Subcutaneous preadipocyte (primary cell): ENCODE measurements around the gene IPMK. TPM values are rescaled to one million over a fixed set of nuclear protein-coding genes. Genes with fewer than 3 reads are reported as not detected.

ENCODE experiments used
- total RNA-seq: library from RNA; depleted of rRNA; stranded (reverse); fragments of >200 nt; gene quantifications from 2 replicates; pipeline ENCODE4 v1.2.3, GENCODE V29; 2012

The IPMK gene
- 6.2 and 6.8 TPM in 2 replicates for total RNA-seq

GRCh38 chr10:58267713-58268453 lies at the start of gene IPMK:
IPMK (minus strand) TSS chr10:58267894; CDS start chr10:58267611, 283 bp downstream.

GRCh38 chr10:58268946-58269781 lies 1.5 kb upstream of the IPMK start, which contains the start of gene CISD1:
CISD1 (plus strand) TSS chr10:58269162; CDS start chr10:58269274, 112 bp downstream.

Other genes with a start within 250 kb of the IPMK start
- gene CISD1, start 1.3 kb upstream of the IPMK start, total RNA-seq: 23.9 TPM in 2 replicates
- 14.0 and 16.8 TPM in 2 replicates for gene UBE2D1, start 67.1 kb upstream of the IPMK start, total RNA-seq
- gene TFAM, start 117.5 kb upstream of the IPMK start, total RNA-seq: 18.7 and 35.2 TPM in 2 replicates
- gene BICC1, start 245.0 kb upstream of the IPMK start, total RNA-seq: 45.9 TPM in 2 replicates